Left forelimb (tissue), 1 donor: ENCODE results near the gene PM20D2.

Source experiments
- DNase-seq: peaks from one replicate; pipeline ENCODE4 v3.0.0-alpha.2; 2018; ENCODE audit warnings: low spot score

The PM20D2 gene

GRCh38 chr6:89204096-89204495, 58.2 kb downstream of the PM20D2 start:
- no peak for DNase-seq

- no peak for DNase-seq
Observed at GRCh38 chr6:89205819-89206218, 60.0 kb downstream of the PM20D2 start.

- DNase-seq, result no peak
Observed at GRCh38 chr6:89208551-89208950, 62.7 kb downstream of the PM20D2 start.

GRCh38 chr6:89209457-89209856, 63.6 kb downstream of the PM20D2 start:
- no peak for DNase-seq

GRCh38 chr6:89212472-89212871, 66.6 kb downstream of the PM20D2 start:
- no peak for DNase-seq

- DNase-seq, result no peak
Observed at GRCh38 chr6:89214197-89214596, 68.3 kb downstream of the PM20D2 start.
